Testis (tissue), 3 donors: ENCODE measurements around the gene POLDIP2. TPM values are rescaled to one million over a fixed set of nuclear protein-coding genes. Genes with fewer than 3 reads are reported as not detected.

ENCODE experiments used
- DNase-seq: peaks from one replicate; pipeline ENCODE4 v3.0.0-alpha.2; 2019
- H3K27ac ChIP-seq, 2 donors: fragments of 200-600 bp; sonication (generic); one replicate each; pipeline ENCODE4 v1.5.1; 2019
- H3K27me3 ChIP-seq: fragments of 200-600 bp; sonication (generic); one replicate; pipeline ENCODE4 v1.5.1; 2019
- H3K36me3 ChIP-seq: fragments of 200-600 bp; sonication (generic); one replicate; pipeline ENCODE4 v1.5.1; 2017; ENCODE audit warnings: low read depth; ENCODE audit errors: missing control alignments
- H3K4me1 ChIP-seq: fragments of 200-600 bp; sonication (generic); one replicate; pipeline ENCODE4 v1.5.1; 2019
- H3K4me3 ChIP-seq, 2 donors: fragments of 200-600 bp; sonication (generic); one replicate each; pipeline ENCODE4 v1.5.1; 2017 to 2019
- H3K9me3 ChIP-seq: fragments of 200-600 bp; sonication (generic); one replicate; pipeline ENCODE4 v1.5.1; 2017
- CTCF ChIP-seq, 3 experiments: fragments of 450-650 bp in 2 of 3; fragments of 200-600 bp in 1 of 3; sonication (generic) in 1 of 3; IDR thresholded peaks; one replicate each; pipeline ENCODE4 v1.5.1; 2016 to 2019; ENCODE audit warnings: antibody characterized with exemption in 3 of 3, mild to moderate bottlenecking in 2 of 3, moderate library complexity in 1 of 3
- POLR2A ChIP-seq: fragments of 450-650 bp; IDR thresholded peaks from one replicate; pipeline ENCODE4 v1.6.1; 2017; ENCODE audit warnings: antibody characterized with exemption, mild to moderate bottlenecking, moderate library complexity
- WGBS, 2 donors: methylation state at CpG; one replicate each; pipeline ENCODE4 v1.1.5; 2018; 5-methylcytosine and 5-hydroxymethylcytosine counted together
- intact Hi-C: fragments of 100-400 bp; cut with DNase I; formaldehyde crosslinking; loops from one replicate; pipeline ENCODE4 v1.15.1; 2023; ENCODE audit warnings: low total_unique reads
- polyA plus RNA-seq: library from polyadenylated mRNA; stranded (reverse); fragments of 350-450 nt; fragmentation: Illumina TruSeq; extraction: RNeasy Lipid Tissue Mini Kit (QIAGEN cat#74804); gene quantifications from one replicate; pipeline ENCODE4 v1.2.3, GENCODE V29; 2014; ENCODE audit warnings: low read depth, low replicate concordance; ENCODE audit not compliant: insufficient read depth
- total RNA-seq, 2 donors: library from RNA; depleted of rRNA; stranded (reverse); fragments of >200 nt; gene quantifications; one replicate each; pipeline ENCODE4 v1.2.3, GENCODE V29; 2016

Gene POLDIP2
- total and polyA plus RNA-seq, 3 donors from 2014 or later, result 139 to 154 (median 143) TPM

- no peak for TF ChIP-seq CTCF (IDR thresholded peaks at IDR 0.05)
- no peak for TF ChIP-seq POLR2A
- Histone ChIP-seq H3K4me3 (no peak overlapping the region), H3K36me3 (no peaks in the 10 kb centered on the region), H3K27ac (no peak overlapping the region), H3K27me3 (no peaks in the 10 kb centered on the region), H3K9me3 (no peaks in the 10 kb centered on the region), H3K4me1 (no peaks in the 10 kb centered on the region)
- intact Hi-C loops, result no loop called here
- 85 to 89% methylated on average over 1 of the region's 1 CpG for whole genome bisulfite sequencing, 2 donors
- no peak for DNase-seq
Observed at GRCh38 chr17:28390984-28391383, 33.7 kb upstream of the POLDIP2 start.

GRCh38 chr17:28390563-28390962 is 33.2 kb upstream of the POLDIP2 start:
- no peak for TF ChIP-seq POLR2A
- no peak for TF ChIP-seq CTCF (IDR thresholded peaks at IDR 0.05)
- no peak for DNase-seq
- H3K36me3 ChIP-seq, result no peaks in the 10 kb centered on the region

GRCh38 chr17:28390141-28390540 is 32.8 kb upstream of the POLDIP2 start:
- intact Hi-C loops, result no loop called here
- H3K36me3 ChIP-seq, result no peaks in the 10 kb centered on the region
- TF ChIP-seq POLR2A, result no peak
- no peak for TF ChIP-seq CTCF (IDR thresholded peaks at IDR 0.05)
- no peaks in the 10 kb centered on the region for H3K27me3 ChIP-seq
- H3K4me3 ChIP-seq, result no peak overlapping the region
- H3K27ac ChIP-seq, result no peak overlapping the region
- H3K4me1 ChIP-seq, result no peaks in the 10 kb centered on the region
- 77 to 79% methylated on average over 1 of the region's 1 CpG for WGBS, 2 donors
- no peaks in the 10 kb centered on the region for H3K9me3 ChIP-seq
- DNase-seq, result no peak

More at GRCh38 chr17:28390563-28390962, 33.2 kb upstream of the POLDIP2 start:
- H3K27ac ChIP-seq, result no peak overlapping the region
- H3K4me1 ChIP-seq, result no peaks in the 10 kb centered on the region
- intact Hi-C loops, result no loop called here
- no peaks in the 10 kb centered on the region for H3K27me3 ChIP-seq
- no peak overlapping the region for H3K4me3 ChIP-seq
- no peaks in the 10 kb centered on the region for H3K9me3 ChIP-seq
- 92 to 95% methylated on average over 2 of the region's 2 CpGs for WGBS, 2 donors

GRCh38 chr17:28388106-28388505 is 30.8 kb upstream of the POLDIP2 start:
- WGBS, 2 donors, result 99% methylated on average over 11 of the region's 11 CpGs; no CpG with 5 or more reads in 1 of the 2 donors
- Histone ChIP-seq H3K4me1 (no peaks in the 10 kb centered on the region), H3K36me3 (no peaks in the 10 kb centered on the region), H3K27ac (no peak overlapping the region), H3K27me3 (no peaks in the 10 kb centered on the region), H3K4me3 (no peak overlapping the region), H3K9me3 (no peaks in the 10 kb centered on the region)
- no peak for TF ChIP-seq POLR2A
- no peak for DNase-seq
- intact Hi-C loops, result no loop called here

- DNase-seq, result no peak
- intact Hi-C loops, result no loop called here
- Histone ChIP-seq H3K9me3 (no peaks in the 10 kb centered on the region), H3K27ac (no peak overlapping the region), H3K36me3 (no peaks in the 10 kb centered on the region), H3K27me3 (no peaks in the 10 kb centered on the region), H3K4me3 (no peak overlapping the region), H3K4me1 (no peaks in the 10 kb centered on the region)
- TF ChIP-seq POLR2A (no peak), CTCF (IDR thresholded peaks at IDR 0.05) (no peak)
Observed at GRCh38 chr17:28386391-28386790, 29.1 kb upstream of the POLDIP2 start.
